DOHH2 (cell line): Measurements from ENCODE around the gene IFI44L.

ENCODE experiments used
- H3F3A ChIP-seq: fragments of 200-600 bp; sonication (generic), shearing (Covaris generic); 2 replicates; pipeline ENCODE4 v1.6.0; 2016; ENCODE audit warnings: antibody characterized with exemption, mild to moderate bottlenecking; ENCODE audit not compliant: control insufficient read depth, insufficient read depth
- H3K27ac ChIP-seq: fragments of 200-600 bp; sonication (generic); 2 replicates; pipeline ENCODE4 v1.5.1; 2014; ENCODE audit warnings: low read depth, mild to moderate bottlenecking, low read length, moderate library complexity
- H3K27me3 ChIP-seq: fragments of 200-600 bp; sonication (generic); 2 replicates; pipeline ENCODE4 v1.6.1; 2014; ENCODE audit warnings: mild to moderate bottlenecking, low read length, mixed read lengths; ENCODE audit not compliant: control insufficient read depth
- H3K36me3 ChIP-seq: fragments of 200-600 bp; sonication (generic); 2 replicates; pipeline ENCODE4 v1.6.1; 2014; ENCODE audit warnings: mild to moderate bottlenecking, low read length, moderate library complexity, mixed read lengths; ENCODE audit not compliant: control insufficient read depth
- H3K4me1 ChIP-seq: fragments of 200-600 bp; sonication (generic); 2 replicates; pipeline ENCODE4 v1.6.1; 2014; ENCODE audit warnings: mild to moderate bottlenecking, low read length, mixed read lengths; ENCODE audit not compliant: control insufficient read depth
- H3K4me2 ChIP-seq: fragments of 200-600 bp; sonication (generic); 2 replicates; pipeline ENCODE4 v1.6.0; 2014; ENCODE audit warnings: mild to moderate bottlenecking, low read length, moderate library complexity
- H3K4me3 ChIP-seq: fragments of 200-600 bp; sonication (generic); 2 replicates; pipeline ENCODE4 v1.5.1; 2014; ENCODE audit warnings: mild to moderate bottlenecking, low read length, mixed read lengths
- H3K79me2 ChIP-seq: fragments of 200-600 bp; sonication (generic); 2 replicates; pipeline ENCODE4 v1.6.1; 2014; ENCODE audit warnings: mild to moderate bottlenecking, low read length, mixed read lengths; ENCODE audit not compliant: control insufficient read depth
- H3K9me2 ChIP-seq: fragments of 200-600 bp; sonication (generic); replicated peaks from 2 replicates; pipeline ENCODE4 v1.6.1; 2014; ENCODE audit warnings: mild to moderate bottlenecking, low read length, mixed read lengths; ENCODE audit not compliant: control insufficient read depth
- H3K9me3 ChIP-seq: fragments of 200-600 bp; sonication (generic); 2 replicates; pipeline ENCODE4 v1.6.1; 2014; ENCODE audit warnings: antibody characterized with exemption, low read length, mixed read lengths; ENCODE audit not compliant: control insufficient read depth, insufficient read depth
- H4K20me1 ChIP-seq: fragments of 200-600 bp; sonication (generic); 2 replicates; pipeline ENCODE4 v1.6.0; 2014; ENCODE audit warnings: low read depth, mild to moderate bottlenecking, antibody characterized with exemption, low read length, moderate library complexity; ENCODE audit not compliant: control insufficient read depth, insufficient read depth
- CTCF ChIP-seq: fragments of 200-600 bp; sonication (generic); IDR thresholded peaks from one replicate; pipeline ENCODE4 v1.5.1; 2014; ENCODE audit warnings: antibody characterized with exemption, mild to moderate bottlenecking, low read depth, low read length; ENCODE audit not compliant: poor library complexity, severe bottlenecking
- EZH2phosphoT487 ChIP-seq: fragments of 200-600 bp; sonication (generic); IDR thresholded peaks from 2 replicates; pipeline ENCODE4 v1.6.1; 2017; ENCODE audit warnings: borderline replicate concordance, mild to moderate bottlenecking, antibody characterized with exemption, low read length, moderate library complexity, mixed read lengths

Gene IFI44L

GRCh38 chr1:78664763-78665162 lies 44.5 kb downstream of the IFI44L start:
- no peaks in the 10 kb centered on the region for H3K79me2 ChIP-seq
- TF ChIP-seq EZH2phosphoT487 (no peak), CTCF (no peak)
- H4K20me1 ChIP-seq = no peaks in the 10 kb centered on the region

DNA sequence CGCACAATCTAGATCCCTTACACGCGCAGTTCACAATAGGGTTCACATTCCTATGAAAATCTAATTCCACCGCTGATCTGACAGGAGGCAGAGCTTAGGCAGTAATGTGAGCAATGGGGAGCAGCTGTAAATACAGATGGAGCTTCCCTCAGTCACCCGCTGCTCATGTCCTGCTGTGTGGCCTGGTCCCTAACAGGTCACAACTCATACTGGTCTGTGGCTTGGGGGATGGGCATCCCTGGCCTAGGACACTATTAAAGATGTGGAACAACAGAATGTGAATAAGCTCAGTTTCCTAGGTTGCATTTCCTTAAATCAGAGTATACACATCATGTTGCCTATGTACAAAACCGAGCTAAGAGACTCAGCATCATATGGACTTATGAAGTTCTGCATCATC lies 45.6 kb downstream of the IFI44L start:
- Histone ChIP-seq H3K9me2 (no peaks in the 10 kb centered on the region), H3K27me3 (no peaks in the 10 kb centered on the region)
- TF ChIP-seq EZH2phosphoT487 (no peak), CTCF (no peak)

More at GRCh38 chr1:78664763-78665162, 44.5 kb downstream of the IFI44L start:
- Histone ChIP-seq H3K4me1 (no peaks in the 10 kb centered on the region), H3K4me2 (no peak overlapping the region), H3K36me3 (no peaks in the 10 kb centered on the region), H3F3A (no peaks in the 10 kb centered on the region), H3K4me3 (no peak overlapping the region), H3K27me3 (no peaks in the 10 kb centered on the region), H3K9me2 (no peaks in the 10 kb centered on the region), H3K9me3 (no peaks in the 10 kb centered on the region), H3K27ac (no peak overlapping the region)

DNA sequence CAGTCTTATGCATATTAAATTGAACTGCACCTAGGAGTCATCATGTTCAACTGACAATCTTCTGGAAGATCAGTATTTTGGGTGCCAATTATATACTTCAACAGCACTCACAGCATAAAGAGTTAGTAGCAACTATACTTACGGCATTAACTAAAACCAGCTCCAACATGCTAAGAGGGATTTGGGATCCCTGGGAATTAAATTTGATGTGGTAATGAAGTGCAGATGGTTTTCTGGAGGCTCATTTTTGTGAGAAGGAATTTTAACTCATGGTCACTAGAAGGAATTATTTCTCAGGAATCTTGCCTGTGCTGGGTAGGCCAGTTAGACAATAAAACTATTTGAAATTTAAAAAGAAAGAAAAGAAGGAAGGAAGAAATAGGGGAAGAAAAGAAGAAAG lies 47.7 kb downstream of the IFI44L start:
- no peak for TF ChIP-seq CTCF
- Histone ChIP-seq H3K9me3 (no peaks in the 10 kb centered on the region), H3K4me3 (no peak overlapping the region), H3K4me1 (no peaks in the 10 kb centered on the region), H3K4me2 (no peak overlapping the region), H3K36me3 (no peaks in the 10 kb centered on the region), H3K9me2 (no peaks in the 10 kb centered on the region), H4K20me1 (no peaks in the 10 kb centered on the region), H3K79me2 (no peaks in the 10 kb centered on the region), H3F3A (no peaks in the 10 kb centered on the region), H3K27me3 (no peaks in the 10 kb centered on the region), H3K27ac (no peak overlapping the region)

More for the DNA sequence above, 45.6 kb downstream of the IFI44L start:
- H3K4me2 ChIP-seq = no peak overlapping the region
- no peaks in the 10 kb centered on the region for H3K4me1 ChIP-seq
- no peaks in the 10 kb centered on the region for H3F3A ChIP-seq
- no peaks in the 10 kb centered on the region for H3K9me3 ChIP-seq
- H3K79me2 ChIP-seq = no peaks in the 10 kb centered on the region
- H3K36me3 ChIP-seq = no peaks in the 10 kb centered on the region
- no peak overlapping the region for H3K27ac ChIP-seq
- no peaks in the 10 kb centered on the region for H4K20me1 ChIP-seq
- no peak overlapping the region for H3K4me3 ChIP-seq

GRCh38 chr1:78668427-78668826 lies 48.2 kb downstream of the IFI44L start:
- Histone ChIP-seq H3K9me2 (no peaks in the 10 kb centered on the region), H3F3A (no peaks in the 10 kb centered on the region), H3K4me3 (no peak overlapping the region), H3K4me2 (no peak overlapping the region), H3K79me2 (no peaks in the 10 kb centered on the region), H4K20me1 (no peaks in the 10 kb centered on the region), H3K27me3 (no peaks in the 10 kb centered on the region), H3K27ac (no peak overlapping the region), H3K36me3 (no peaks in the 10 kb centered on the region), H3K9me3 (no peaks in the 10 kb centered on the region), H3K4me1 (no peaks in the 10 kb centered on the region)
- TF ChIP-seq EZH2phosphoT487 (no peak), CTCF (no peak)
